Astrocyte (in vitro differentiated cells and primary cell): Measurements from ENCODE around the gene KCNQ5. TPM values are rescaled to one million over a fixed set of nuclear protein-coding genes. Genes with fewer than 3 reads are reported as not detected.

ENCODE experiments used
- DNase-seq: peaks from one replicate; pipeline ENCODE4 v3.0.0-alpha.2; 2010; ENCODE audit warnings: low read depth
- FAIRE-seq: peaks from 2 replicates; lab custom pipeline; 2011; peaks lifted over from hg19 to GRCh38; lab: Jason Lieb, UNC
- H2AFZ ChIP-seq: 2 replicates; pipeline ENCODE4 v1.6.0; 2012; ENCODE audit warnings: low read depth, low read length, inconsistent platforms
- H3K27ac ChIP-seq: 2 replicates; pipeline ENCODE4 v1.5.1; 2011; ENCODE audit warnings: low read depth, low read length, inconsistent platforms
- H3K27me3 ChIP-seq: 2 replicates; pipeline ENCODE4 v1.6.0; 2011; ENCODE audit warnings: low read length, inconsistent platforms; ENCODE audit not compliant: insufficient read depth
- H3K36me3 ChIP-seq: 2 replicates; pipeline ENCODE4 v1.5.1; 2011; ENCODE audit warnings: low read length, inconsistent platforms; ENCODE audit not compliant: insufficient read depth
- H3K4me1 ChIP-seq: 2 replicates; pipeline ENCODE4 v1.5.1; 2011; ENCODE audit warnings: low read length, inconsistent platforms; ENCODE audit not compliant: insufficient read depth
- H3K4me2 ChIP-seq: 2 replicates; pipeline ENCODE4 v1.6.0; 2012; ENCODE audit warnings: low read length, inconsistent platforms
- H3K4me3 ChIP-seq: 2 replicates; pipeline ENCODE4 v1.5.1; 2011; ENCODE audit warnings: low read depth, mild to moderate bottlenecking, low read length, inconsistent platforms; ENCODE audit not compliant: insufficient read depth
- H3K79me2 ChIP-seq: 2 replicates; pipeline ENCODE4 v1.6.0; 2012; ENCODE audit warnings: mild to moderate bottlenecking, low read length, inconsistent platforms; ENCODE audit not compliant: insufficient read depth
- H3K9ac ChIP-seq: 2 replicates; pipeline ENCODE4 v1.6.0; 2012; ENCODE audit warnings: mild to moderate bottlenecking, low read length, inconsistent platforms
- H3K9me3 ChIP-seq: 2 replicates; pipeline ENCODE4 v1.5.1; 2012; ENCODE audit warnings: low read depth, mild to moderate bottlenecking, low read length, inconsistent platforms; ENCODE audit not compliant: insufficient read depth
- H4K20me1 ChIP-seq: 2 replicates; pipeline ENCODE4 v1.6.0; 2012; ENCODE audit warnings: low read length, inconsistent platforms; ENCODE audit not compliant: insufficient read depth
- H3K27ac Mint-ChIP-seq: one replicate; pipeline ENCODE4 v1.8.0; 2021; ENCODE audit warnings: mild to moderate bottlenecking, mixed read lengths; ENCODE audit not compliant: unreplicated experiment
- H3K27me3 Mint-ChIP-seq: one replicate; pipeline ENCODE4 v1.8.0; 2021; ENCODE audit warnings: low read depth, mixed read lengths; ENCODE audit not compliant: unreplicated experiment
- H3K36me3 Mint-ChIP-seq: one replicate; pipeline ENCODE4 v1.8.0; 2021; ENCODE audit warnings: low read depth, mixed read lengths; ENCODE audit not compliant: unreplicated experiment
- H3K4me1 Mint-ChIP-seq: one replicate; pipeline ENCODE4 v1.8.0; 2021; ENCODE audit warnings: low read depth, mixed read lengths; ENCODE audit not compliant: unreplicated experiment
- H3K4me3 Mint-ChIP-seq: one replicate; pipeline ENCODE4 v1.8.0; 2021; ENCODE audit warnings: mild to moderate bottlenecking, moderate library complexity, mixed read lengths; ENCODE audit not compliant: unreplicated experiment
- H3K9me3 Mint-ChIP-seq: one replicate; pipeline ENCODE4 v1.8.0; 2021; ENCODE audit warnings: mild to moderate bottlenecking, mixed read lengths; ENCODE audit not compliant: unreplicated experiment
- CTCF ChIP-seq: IDR thresholded peaks from 2 replicates; pipeline ENCODE4 v1.5.1; 2011; ENCODE audit warnings: low read depth, mild to moderate bottlenecking, inconsistent platforms, low read length, moderate library complexity; ENCODE audit not compliant: insufficient read depth
- EZH2 ChIP-seq: IDR thresholded peaks from 2 replicates; pipeline ENCODE4 v1.6.1; 2012; ENCODE audit warnings: mild to moderate bottlenecking, low read length, inconsistent platforms; ENCODE audit not compliant: insufficient read depth
- total RNA-seq: library from RNA; stranded (reverse); gene quantifications from 2 replicates; pipeline ENCODE4 v1.2.1, GENCODE V29; 2021

KCNQ5 gene
- total RNA-seq, 1 donor from 2014 or later: 2.0 TPM

- no peak overlapping the region for H3K27ac Mint-ChIP-seq
Measured at GRCh38 chr6:73054958-73055357, 433.1 kb downstream of the KCNQ5 start.

GRCh38 chr6:73058736-73059135, 436.9 kb downstream of the KCNQ5 start:
- Mint-ChIP-seq H3K27ac (no peak overlapping the region), H3K4me1 (peaks cover 9% of the 10 kb centered on the region), H3K36me3 (no peaks in the 10 kb centered on the region), H3K4me3 (no peak overlapping the region), H3K9me3 (peaks cover 3% of the 10 kb centered on the region), H3K27me3 (peaks cover 7% of the 10 kb centered on the region)
- Histone ChIP-seq H3K4me1 (peaks cover 14% of the 10 kb centered on the region), H3K27ac (no peak overlapping the region), H3K4me2 (no peak overlapping the region), H4K20me1 (no peaks in the 10 kb centered on the region), H3K9ac (no peak overlapping the region), H3K9me3 (no peaks in the 10 kb centered on the region), H2AFZ (no peak overlapping the region), H3K36me3 (no peaks in the 10 kb centered on the region), H3K79me2 (no peaks in the 10 kb centered on the region), H3K4me3 (no peak overlapping the region), H3K27me3 (no peaks in the 10 kb centered on the region)
- TF ChIP-seq EZH2 (no peak), CTCF (no peak)
- peak; percentile 85 for DNase-seq
- FAIRE-seq: no peak

More at GRCh38 chr6:73054958-73055357, 433.1 kb downstream of the KCNQ5 start:
- TF ChIP-seq EZH2 (no peak), CTCF (no peak)
- Mint-ChIP-seq H3K4me1 (no peaks in the 10 kb centered on the region), H3K9me3 (no peaks in the 10 kb centered on the region), H3K4me3 (no peak overlapping the region), H3K27me3 (peaks cover 5% of the 10 kb centered on the region), H3K36me3 (no peaks in the 10 kb centered on the region)
- no peak overlapping the region for H2AFZ ChIP-seq
- no peaks in the 10 kb centered on the region for H3K27me3 ChIP-seq
- no peak overlapping the region for H3K4me3 ChIP-seq
- H3K4me1 ChIP-seq: no peaks in the 10 kb centered on the region
- H3K79me2 ChIP-seq: no peaks in the 10 kb centered on the region
- H3K27ac ChIP-seq: no peak overlapping the region
- H3K9ac ChIP-seq: no peak overlapping the region
- no peaks in the 10 kb centered on the region for H3K36me3 ChIP-seq
- no peak for FAIRE-seq
- H4K20me1 ChIP-seq: no peaks in the 10 kb centered on the region
- no peak for DNase-seq
- no peak overlapping the region for H3K4me2 ChIP-seq
- H3K9me3 ChIP-seq: no peaks in the 10 kb centered on the region

DNA sequence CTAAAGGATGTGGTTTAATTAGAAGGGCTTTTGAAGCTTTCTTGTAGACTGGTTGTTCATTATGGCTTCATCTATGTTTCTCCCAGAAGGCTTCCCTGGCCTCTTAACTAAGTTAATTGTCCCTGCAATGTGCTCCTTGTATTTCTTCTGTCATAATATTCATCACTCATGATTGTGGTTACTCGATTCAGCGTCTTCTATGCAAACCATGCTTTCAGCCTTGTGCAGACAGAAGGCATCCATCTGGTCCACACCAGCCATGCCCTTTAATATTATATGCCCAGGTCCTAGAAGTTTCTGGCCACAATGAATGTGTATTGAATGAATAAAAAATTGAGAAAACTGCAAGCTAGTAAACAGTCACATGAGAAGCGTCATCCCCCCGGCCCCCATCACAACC, 440.3 kb downstream of the KCNQ5 start:
- DNase-seq (peak; percentile 49), FAIRE-seq (no peak)
- Histone ChIP-seq H3K27ac (no peak overlapping the region), H3K4me1 (peaks cover 14% of the 10 kb centered on the region), H3K4me2 (no peak overlapping the region), H3K9ac (no peak overlapping the region), H3K27me3 (no peaks in the 10 kb centered on the region), H3K36me3 (no peaks in the 10 kb centered on the region), H3K4me3 (no peak overlapping the region), H3K79me2 (no peaks in the 10 kb centered on the region), H3K9me3 (no peaks in the 10 kb centered on the region), H4K20me1 (no peaks in the 10 kb centered on the region), H2AFZ (no peak overlapping the region)
- Mint-ChIP-seq H3K27ac (no peak overlapping the region), H3K36me3 (no peaks in the 10 kb centered on the region), H3K9me3 (peaks cover 3% of the 10 kb centered on the region), H3K4me3 (no peak overlapping the region), H3K4me1 (peaks cover 9% of the 10 kb centered on the region), H3K27me3 (peaks cover 2% of the 10 kb centered on the region)
- TF ChIP-seq EZH2 (no peak), CTCF (no peak)
